Activated CD8-positive, alpha-beta T cell treated with anti-CD3 and anti-CD28 coated beads for 36 hours (primary cell): ENCODE results near the gene CCDC97. TPM values are rescaled to one million over a fixed set of nuclear protein-coding genes. Genes with fewer than 3 reads are reported as not detected.

Experiments
- ATAC-seq: fragments of 200-7000 bp; cut with Tn5 transposase; one replicate; pipeline ENCODE4 v1.10.0; 2021; ENCODE audit warnings: mild to moderate bottlenecking, moderate library complexity
- CTCF ChIA-PET: fragments of 350-600 bp; sonication (Branson Sonifier 250); formaldehyde crosslinking; loops from one replicate; lab custom pipeline; 2021; ENCODE audit warnings: antibody characterized with exemption; lab: Charles Lee
- POLR2A ChIA-PET: fragments of 350-600 bp; sonication (Branson Sonifier 250); formaldehyde crosslinking; loops from one replicate; lab custom pipeline; 2021; ENCODE audit warnings: antibody characterized with exemption; lab: Charles Lee
- DNase-seq: peaks from one replicate; pipeline ENCODE4 v3.0.0-alpha.2; 2020
- H3K27ac Mint-ChIP-seq: one replicate; pipeline ENCODE4 v1.8.0; 2021; ENCODE audit warnings: mild to moderate bottlenecking, mixed read lengths
- H3K27me3 Mint-ChIP-seq: one replicate; pipeline ENCODE4 v1.8.0; 2021; ENCODE audit warnings: mixed read lengths
- H3K36me3 Mint-ChIP-seq: one replicate; pipeline ENCODE4 v1.8.0; 2021; ENCODE audit warnings: low read depth, mixed read lengths
- H3K4me1 Mint-ChIP-seq: one replicate; pipeline ENCODE4 v1.8.0; 2021; ENCODE audit warnings: low read depth, mixed read lengths
- H3K4me3 Mint-ChIP-seq: one replicate; pipeline ENCODE4 v1.8.0; 2021; ENCODE audit warnings: mild to moderate bottlenecking, moderate library complexity, mixed read lengths
- H3K9me3 Mint-ChIP-seq: one replicate; pipeline ENCODE4 v1.8.0; 2021; ENCODE audit warnings: mixed read lengths
- intact Hi-C: fragments of 100-400 bp; cut with micrococcal nuclease; formaldehyde crosslinking; loops from one replicate; pipeline ENCODE4 v1.10.0; 2022
- total RNA-seq, 2 experiments: library from RNA; stranded (reverse); gene quantifications; one replicate each; pipeline ENCODE4 v1.2.3, GENCODE V29; 2021
- TF ChIP-seq, protein P1 (sequence below): fragments of 200-600 bp; IDR thresholded peaks from one replicate; pipeline ENCODE4 v1.8.0; 2022; ENCODE audit warnings: antibody characterized with exemption, mild to moderate bottlenecking

Gene CCDC97
- total RNA-seq: 10 to 100 TPM; 15.9 to 20.4 TPM

DNA sequence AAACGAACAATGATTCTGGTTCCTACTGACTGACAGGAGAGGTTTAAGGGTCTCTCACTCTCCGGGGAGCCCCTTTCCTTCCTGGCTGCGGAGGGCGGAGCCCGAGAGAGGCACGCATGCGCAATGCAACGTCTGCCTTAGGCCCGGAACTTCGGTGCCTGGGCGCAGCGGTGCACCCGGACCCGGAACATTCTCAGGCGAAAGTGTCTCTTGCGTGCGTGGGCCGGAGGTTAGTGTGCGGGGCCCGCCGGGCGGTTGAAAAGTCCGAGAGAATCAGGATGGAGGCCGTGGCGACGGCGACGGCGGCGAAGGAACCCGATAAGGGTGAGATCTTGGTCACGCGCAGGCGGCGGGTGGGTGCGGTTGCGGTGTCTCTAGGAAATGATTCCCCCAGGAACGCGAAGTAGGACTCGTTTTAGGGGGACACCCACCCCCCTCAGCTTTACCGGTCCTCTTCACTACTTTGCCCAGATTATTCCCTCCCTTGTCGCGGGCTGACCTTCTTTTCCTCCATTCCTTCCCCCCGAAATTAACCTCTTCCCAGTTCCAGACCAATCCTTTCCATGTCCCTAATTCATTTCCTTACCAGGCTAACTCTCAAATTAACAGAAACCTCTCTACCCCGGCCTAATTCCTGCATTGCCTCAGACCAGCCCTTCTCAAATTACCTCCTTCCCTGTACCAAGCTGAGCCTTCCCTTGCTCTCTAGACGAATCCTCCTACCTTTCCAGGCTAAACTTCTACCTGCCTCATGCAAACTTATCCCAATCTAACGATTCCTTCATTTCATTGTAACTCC, at the start of gene CCDC97:
Gene CCDC97 (plus strand): TSS at position 140 of the 799 bp plus-strand sequence. CDS start 139 bp downstream, at position 279.
- Mint-ChIP-seq H3K4me1 (peaks cover 61% of the 10 kb centered on the region), H3K36me3 (peaks cover 48% of the 10 kb centered on the region), H3K27ac (peak within 1 kb of the TSS; percentile 98), H3K4me3 (peak within 1 kb of the TSS; percentile 98), H3K27me3 (no peaks in the 10 kb centered on the region), H3K9me3 (no peaks in the 10 kb centered on the region)
- CTCF ChIA-PET: interaction anchor here (1.1 to 4.3 kb wide), 3 partner anchors 12 to 106 kb away, joined by 3 to 53 read pairs (median 28); partner anchors contain the start of gene HNRNPUL1
- peak; percentile 90 for DNase-seq
- intact Hi-C loops: no loop called here
- peak; percentile 72 for ATAC-seq
- TF ChIP-seq, protein P1, sequence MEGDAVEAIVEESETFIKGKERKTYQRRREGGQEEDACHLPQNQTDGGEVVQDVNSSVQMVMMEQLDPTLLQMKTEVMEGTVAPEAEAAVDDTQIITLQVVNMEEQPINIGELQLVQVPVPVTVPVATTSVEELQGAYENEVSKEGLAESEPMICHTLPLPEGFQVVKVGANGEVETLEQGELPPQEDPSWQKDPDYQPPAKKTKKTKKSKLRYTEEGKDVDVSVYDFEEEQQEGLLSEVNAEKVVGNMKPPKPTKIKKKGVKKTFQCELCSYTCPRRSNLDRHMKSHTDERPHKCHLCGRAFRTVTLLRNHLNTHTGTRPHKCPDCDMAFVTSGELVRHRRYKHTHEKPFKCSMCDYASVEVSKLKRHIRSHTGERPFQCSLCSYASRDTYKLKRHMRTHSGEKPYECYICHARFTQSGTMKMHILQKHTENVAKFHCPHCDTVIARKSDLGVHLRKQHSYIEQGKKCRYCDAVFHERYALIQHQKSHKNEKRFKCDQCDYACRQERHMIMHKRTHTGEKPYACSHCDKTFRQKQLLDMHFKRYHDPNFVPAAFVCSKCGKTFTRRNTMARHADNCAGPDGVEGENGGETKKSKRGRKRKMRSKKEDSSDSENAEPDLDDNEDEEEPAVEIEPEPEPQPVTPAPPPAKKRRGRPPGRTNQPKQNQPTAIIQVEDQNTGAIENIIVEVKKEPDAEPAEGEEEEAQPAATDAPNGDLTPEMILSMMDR: no peak
- POLR2A ChIA-PET: interaction anchor here (1.0 to 14.9 kb wide), 12 partner anchors 8 to 46 kb away, joined by 3 to 179 read pairs (median 5); partner anchors contain the start of genes HNRNPUL1 and TGFB1

GRCh38 chr19:41261474-41262190, 48.3 kb upstream of the CCDC97 start:
- CTCF ChIA-PET: interaction anchor here (1.0 to 5.0 kb wide), 4 partner anchors 41 to 58 kb away, joined by 4 to 59 read pairs (median 8); no protein-coding TSS in a partner anchor

GRCh38 chr19:41263042-41263849, 46.7 kb upstream of the CCDC97 start:
- H3K4me1 Mint-ChIP-seq: peaks cover 31% of the 10 kb centered on the region
- intact Hi-C loops: loop anchor here (2.0 to 10.0 kb wide), 4 partner anchors 36 to 92 kb away; partner anchors contain the start of gene TGFB1
- ChIA-PET POLR2A (interaction anchor here (0.6 to 8.5 kb wide), 26 partner anchors 11 to 609 kb away, joined by 3 to 179 read pairs (median 4); partner anchors contain the start of genes ACTMAP, B9D2, CCDC97 and RPS19), CTCF (interaction anchor here (0.6 to 5.0 kb wide), 17 partner anchors 14 to 600 kb away, joined by 3 to 59 read pairs (median 3); partner anchors contain the start of genes CCDC97 and RAB4B)
- ATAC-seq (peak; percentile 22), DNase-seq (peak; percentile 98)
- H3K9me3 Mint-ChIP-seq: no peaks in the 10 kb centered on the region
- H3K27me3 Mint-ChIP-seq: no peaks in the 10 kb centered on the region
- H3K27ac Mint-ChIP-seq: peak overlapping the region; percentile 100
- peak overlapping the region; percentile 95 for H3K4me3 Mint-ChIP-seq
- TF ChIP-seq, protein P1: no peak
- peaks cover 33% of the 10 kb centered on the region for H3K36me3 Mint-ChIP-seq

More at GRCh38 chr19:41261474-41262190, 48.3 kb upstream of the CCDC97 start:
- TF ChIP-seq, protein P1: no peak
- POLR2A ChIA-PET: interaction anchor here (0.7 to 8.5 kb wide), 4 partner anchors 42 to 289 kb away, joined by 3 to 179 read pairs (median 24); partner anchors contain the start of genes CCDC97 and TGFB1
- DNase-seq (no peak), ATAC-seq (no peak)
- Mint-ChIP-seq H3K4me1 (peaks cover 20% of the 10 kb centered on the region), H3K27ac (peak overlapping the region; percentile 100), H3K4me3 (peak overlapping the region; percentile 95), H3K9me3 (no peaks in the 10 kb centered on the region), H3K36me3 (peaks cover 19% of the 10 kb centered on the region), H3K27me3 (no peaks in the 10 kb centered on the region)
- intact Hi-C loops: loop anchor here (2.0 to 10.0 kb wide), 4 partner anchors 34 to 93 kb away; partner anchors contain the start of gene TGFB1

- POLR2A ChIA-PET: interaction anchor here (0.6 to 8.5 kb wide), 25 partner anchors 10 to 514 kb away, joined by 3 to 179 read pairs (median 4); partner anchors contain the start of genes ACTMAP, CCDC97 and TGFB1
Observed at GRCh38 chr19:41263850-41264580, 46.0 kb upstream of the CCDC97 start, which contains the start of gene HNRNPUL1. HNRNPUL1 (plus strand) TSS chr19:41264372; CDS start chr19:41264504, 132 bp downstream.

More at GRCh38 chr19:41263850-41264580, 46.0 kb upstream of the CCDC97 start, which contains the start of gene HNRNPUL1:
- CTCF ChIA-PET: interaction anchor here (0.6 to 5.0 kb wide), 9 partner anchors 27 to 285 kb away, joined by 3 to 59 read pairs (median 5); partner anchors contain the start of gene CCDC97
- DNase-seq: peak; percentile 98
- no peaks in the 10 kb centered on the region for H3K9me3 Mint-ChIP-seq
- H3K27me3 Mint-ChIP-seq: no peaks in the 10 kb centered on the region
- H3K4me3 Mint-ChIP-seq: peak within 1 kb of the TSS; percentile 95
- peak; percentile 79 for ATAC-seq
- intact Hi-C loops: loop anchor here (2.0 to 10.0 kb wide), 4 partner anchors 37 to 91 kb away; partner anchors contain the start of gene TGFB1
- H3K36me3 Mint-ChIP-seq: peaks cover 37% of the 10 kb centered on the region
- H3K27ac Mint-ChIP-seq: peak within 1 kb of the TSS; percentile 100
- H3K4me1 Mint-ChIP-seq: peaks cover 31% of the 10 kb centered on the region
- TF ChIP-seq, protein P1: no peak
